Cerebellar cortex (tissue), 1 donor: ENCODE results near the gene NBEAL2.

Source experiments
- DNase-seq: peaks from one replicate; pipeline ENCODE4 v3.0.0-alpha.2; 2015; ENCODE audit warnings: low spot score

Gene NBEAL2

GRCh38 chr3:47047069-47047468 is 67.6 kb downstream of the NBEAL2 start:
- no peak for DNase-seq

DNA sequence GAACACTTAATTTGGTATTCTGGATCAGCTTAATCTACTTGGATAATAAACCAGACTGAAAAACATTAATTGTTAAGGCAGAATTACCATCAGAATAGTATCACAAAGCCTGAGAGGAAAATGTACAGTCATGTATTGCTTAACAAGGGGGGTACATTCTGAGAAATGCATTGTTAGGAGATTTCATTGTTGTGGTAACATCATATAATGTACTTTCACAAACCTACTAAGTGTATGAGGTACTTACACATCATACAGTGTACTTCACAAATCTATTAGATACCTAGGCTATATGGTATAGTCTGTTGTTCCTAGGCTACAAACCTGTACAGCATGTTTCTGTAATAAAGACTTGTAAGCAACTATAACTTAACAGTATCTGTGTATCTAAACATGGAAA is 68.2 kb downstream of the NBEAL2 start:
- no peak for DNase-seq

DNA sequence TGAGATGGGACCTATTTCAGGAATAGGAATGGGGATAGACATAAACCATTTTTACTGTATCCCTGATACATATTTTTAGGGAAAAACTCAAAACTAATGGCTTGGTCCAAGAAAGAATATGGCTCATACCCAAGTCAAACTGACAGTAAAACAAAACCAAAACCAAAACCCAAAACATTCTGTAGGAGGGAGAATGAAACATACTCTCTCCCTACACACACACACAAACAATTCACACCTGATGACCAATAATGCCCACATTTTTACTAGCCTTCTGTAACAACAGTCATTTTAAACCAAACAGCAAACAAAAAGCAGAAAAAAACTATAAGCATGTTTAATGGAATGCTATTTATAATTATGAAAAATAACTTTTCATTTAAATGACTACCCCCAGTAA is 74.9 kb downstream of the NBEAL2 start:
- no peak for DNase-seq

GRCh38 chr3:47056705-47057104 is 77.2 kb downstream of the NBEAL2 start:
- DNase-seq: no peak

GRCh38 chr3:47057212-47057671 is 77.8 kb downstream of the NBEAL2 start:
- no peak for DNase-seq
